Psoas muscle (tissue), 8 donors: ENCODE results near the gene TNFSF11. TPM values are rescaled to one million over a fixed set of nuclear protein-coding genes. Genes with fewer than 3 reads are reported as not detected.

ENCODE experiments used
- ATAC-seq, 4 donors: fragments of 200-7000 bp; cut with Tn5 transposase; one replicate each; pipeline ENCODE4 v1.9.1; 2020; ENCODE audit warnings: moderate library complexity in 3 of 4, mild to moderate bottlenecking in 2 of 4
- DNase-seq, 2 donors: peaks; one replicate each; pipeline ENCODE4 v3.0.0-alpha.2; 2020
- H3K27ac ChIP-seq: fragments of 200-600 bp; one replicate; pipeline ENCODE4 v1.8.0; 2022
- H3K27me3 ChIP-seq, 3 donors: fragments of 200-600 bp in 1 of 3; one replicate each; pipeline versions ENCODE4 v1.6.1 to v1.8.0; 2013 to 2022; ENCODE audit warnings: low read length in 2 of 3, mild to moderate bottlenecking in 2 of 3, moderate library complexity in 1 of 3; ENCODE audit not compliant: insufficient read depth in 3 of 3
- H3K36me3 ChIP-seq, 2 donors: fragments of 200-600 bp in 1 of 2; one replicate each; pipeline versions ENCODE4 v1.6.1 to v1.8.0; 2013 to 2022; ENCODE audit warnings: low read depth in 1 of 2, mild to moderate bottlenecking in 1 of 2, moderate library complexity in 1 of 2; ENCODE audit not compliant: insufficient read depth in 1 of 2
- H3K4me1 ChIP-seq: fragments of 200-600 bp; one replicate; pipeline ENCODE4 v1.8.0; 2022
- H3K4me3 ChIP-seq: fragments of 200-600 bp; one replicate; pipeline ENCODE4 v1.8.0; 2022; ENCODE audit warnings: mild to moderate bottlenecking
- H3K9me3 ChIP-seq: fragments of 200-600 bp; one replicate; pipeline ENCODE4 v1.8.0; 2022
- CTCF ChIP-seq: fragments of 200-600 bp; IDR thresholded peaks from one replicate; pipeline ENCODE4 v1.8.0; 2022; ENCODE audit warnings: antibody characterized with exemption
- WGBS, 3 donors: extraction: QIAGEN DNeasy Blood & Tissue Kit; methylation state at CpG; one replicate each; pipeline versions ENCODE4 v1.1.6 to v1.1.7; 2013; 5-methylcytosine and 5-hydroxymethylcytosine counted together
- intact Hi-C, 2 donors: fragments of 100-400 bp; cut with DNase I; formaldehyde crosslinking; loops; one replicate each; pipeline versions ENCODE4 v1.11.0 to v1.14.2; 2022
- polyA plus RNA-seq, 3 donors: library from polyadenylated mRNA; stranded (reverse); fragments of 200-250 nt; gene quantifications; one replicate each; pipeline ENCODE4 v1.2.3, GENCODE V29; 2013
- total RNA-seq, 4 donors: library from RNA; stranded (reverse); fragmentation: NEBNext Ultra II Directional in 2 of 4; extraction: Animal tissue kit (Norgen Biotek cat#: 25700) in 2 of 4; gene quantifications; one replicate each; pipeline versions ENCODE4 v1.2.1 to v1.2.4, GENCODE V29; 2021 to 2023
- donor health status: healthy with polysubstance abuse.
- donor health status: DM: no; HTN: no; CAD: no; lungs with moderate emphysema.
- donor health status: Bipolar disorder and iron deficiency.
- donor health status: healthy.
- donor health status: DM: yes; HTN: yes; CAD: no.
- donor health status: DM: no; HTN: no; CAD: no.
- donor health status: DM: no; HTN: no; CAD: no.
- donor health status: DM: yes; HTN: yes; CAD: no.

The TNFSF11 gene
- total and polyA plus RNA-seq, 7 donors: not detected

- H3K9me3 ChIP-seq: no peaks in the 10 kb centered on the region
These were observed 27.0 kb downstream of the TNFSF11 start for GRCh38 chr13:42600943-42601342.

GRCh38 chr13:42602906-42603305, 29.0 kb downstream of the TNFSF11 start:
- ATAC-seq (no peak), DNase-seq (no peak)
- Histone ChIP-seq H3K4me3 (no peak overlapping the region), H3K9me3 (no peaks in the 10 kb centered on the region), H3K4me1 (no peaks in the 10 kb centered on the region), H3K27me3 (no peaks in the 10 kb centered on the region), H3K36me3 (no peaks in the 10 kb centered on the region), H3K27ac (no peak overlapping the region)
- no peak for TF ChIP-seq CTCF
- WGBS, 3 donors: 82 to 88% (median 84%) methylated on average over 1 of the region's 1 CpG
- intact Hi-C loops: no loop called here

More at GRCh38 chr13:42600943-42601342, 27.0 kb downstream of the TNFSF11 start:
- ATAC-seq (no peak), DNase-seq (no peak)
- Histone ChIP-seq H3K36me3 (no peaks in the 10 kb centered on the region), H3K4me1 (no peaks in the 10 kb centered on the region), H3K27me3 (no peaks in the 10 kb centered on the region), H3K27ac (no peak overlapping the region), H3K4me3 (no peak overlapping the region)
- intact Hi-C loops: no loop called here
- WGBS, 3 donors: 73 to 79% (median 75%) methylated on average over 1 of the region's 1 CpG
- no peak for TF ChIP-seq CTCF

- no peak overlapping the region for H3K27ac ChIP-seq
- TF ChIP-seq CTCF: no peak
- H3K27me3 ChIP-seq: no peaks in the 10 kb centered on the region
- no peaks in the 10 kb centered on the region for H3K4me1 ChIP-seq
- ATAC-seq (no peak), DNase-seq (no peak)
- H3K4me3 ChIP-seq: no peak overlapping the region
- H3K36me3 ChIP-seq: no peaks in the 10 kb centered on the region
- 82 to 91% (median 84%) methylated on average over 2 of the region's 2 CpGs for WGBS, 3 donors
- intact Hi-C loops: no loop called here
- no peaks in the 10 kb centered on the region for H3K9me3 ChIP-seq
These were observed 29.6 kb downstream of the TNFSF11 start for GRCh38 chr13:42603571-42603970.

- H3K4me1 ChIP-seq: no peaks in the 10 kb centered on the region
- TF ChIP-seq CTCF: no peak
- WGBS, 3 donors: 59 to 72% (median 64%) methylated on average over 2 of the region's 2 CpGs
- no peaks in the 10 kb centered on the region for H3K27me3 ChIP-seq
- ATAC-seq (no peak), DNase-seq (no peak)
- H3K9me3 ChIP-seq: no peaks in the 10 kb centered on the region
- no peaks in the 10 kb centered on the region for H3K36me3 ChIP-seq
- H3K4me3 ChIP-seq: no peak overlapping the region
- intact Hi-C loops: no loop called here
- H3K27ac ChIP-seq: no peak overlapping the region
These were observed 33.6 kb downstream of the TNFSF11 start for GRCh38 chr13:42607546-42607945.

- H3K4me3 ChIP-seq: no peak overlapping the region
- no peak for ATAC-seq
- no peaks in the 10 kb centered on the region for H3K9me3 ChIP-seq
- H3K36me3 ChIP-seq: no peaks in the 10 kb centered on the region
- no peak overlapping the region for H3K27ac ChIP-seq
- intact Hi-C loops: no loop called here
- no peaks in the 10 kb centered on the region for H3K27me3 ChIP-seq
- H3K4me1 ChIP-seq: no peaks in the 10 kb centered on the region
- WGBS, 3 donors: 63 to 95% (median 88%) methylated on average over 2 of the region's 2 CpGs
- DNase-seq: no peak
- no peak for TF ChIP-seq CTCF
These were observed 36.7 kb downstream of the TNFSF11 start for GRCh38 chr13:42610649-42611048.
